Activated T-helper 1 cell treated with anti-CD3 and anti-CD28 coated beads, Interleukin-12 subunit alpha, Interleukin-12 subunit beta, Interleukin-2, Interleukin-4 antibody, amounts not matched to agents 30 ng/mL and 10 ng/mL and 1 ng/mL, durations not matched to agents 14 hours and 24 hours and 36 hours (primary cell): ENCODE results near the gene SBNO1. TPM values are rescaled to one million over a fixed set of nuclear protein-coding genes. Genes with fewer than 3 reads are reported as not detected.
A peak's percentile ranks its signal among the peaks of the same experiment; 100 is the strongest.
"Not testable (repeated sequence)": the region's sequence is repeated elsewhere in the genome, so short reads cannot be mapped to it uniquely, and the experiment has no call there.

Source experiments
- DNase-seq: peaks from one replicate; pipeline ENCODE4 v3.0.0; 2021; ENCODE audit warnings: low spot score
- H3K27ac Mint-ChIP-seq: one replicate; pipeline ENCODE4 v1.8.0; 2021; ENCODE audit warnings: mild to moderate bottlenecking, mixed read lengths
- H3K27me3 Mint-ChIP-seq: one replicate; pipeline ENCODE4 v1.8.0; 2022; ENCODE audit warnings: mild to moderate bottlenecking, moderate library complexity, mixed read lengths; ENCODE audit not compliant: insufficient read depth
- H3K36me3 Mint-ChIP-seq: one replicate; pipeline ENCODE4 v1.8.0; 2021; ENCODE audit warnings: low read depth, mixed read lengths
- H3K4me1 Mint-ChIP-seq: one replicate; pipeline ENCODE4 v1.8.0; 2021; ENCODE audit warnings: low read depth, mixed read lengths
- H3K4me3 Mint-ChIP-seq: one replicate; pipeline ENCODE4 v1.8.0; 2021; ENCODE audit warnings: mild to moderate bottlenecking, moderate library complexity, mixed read lengths
- H3K9me3 Mint-ChIP-seq: one replicate; pipeline ENCODE4 v1.8.0; 2021; ENCODE audit warnings: mixed read lengths
- intact Hi-C: fragments of 100-400 bp; cut with micrococcal nuclease; formaldehyde crosslinking; loops from one replicate; pipeline ENCODE4 v1.15.1; 2024
- total RNA-seq: library from RNA; stranded (reverse); gene quantifications from 2 replicates; pipeline ENCODE4 v1.2.3, GENCODE V29; 2022

The SBNO1 gene
- total RNA-seq, 1 donor from 2014 or later = 51.6 TPM

- H3K27me3 Mint-ChIP-seq = no peaks in the 10 kb centered on the region
- no peak for DNase-seq
- peaks cover 10% of the 10 kb centered on the region for H3K4me1 Mint-ChIP-seq
- H3K9me3 Mint-ChIP-seq = no peaks in the 10 kb centered on the region
- intact Hi-C loops = no loop called here
- no peak overlapping the region for H3K4me3 Mint-ChIP-seq
- no peak overlapping the region for H3K27ac Mint-ChIP-seq
- peaks cover 20% of the 10 kb centered on the region for H3K36me3 Mint-ChIP-seq
Observed at GRCh38 chr12:123260081-123260480, 104.6 kb downstream of the SBNO1 start.

DNA sequence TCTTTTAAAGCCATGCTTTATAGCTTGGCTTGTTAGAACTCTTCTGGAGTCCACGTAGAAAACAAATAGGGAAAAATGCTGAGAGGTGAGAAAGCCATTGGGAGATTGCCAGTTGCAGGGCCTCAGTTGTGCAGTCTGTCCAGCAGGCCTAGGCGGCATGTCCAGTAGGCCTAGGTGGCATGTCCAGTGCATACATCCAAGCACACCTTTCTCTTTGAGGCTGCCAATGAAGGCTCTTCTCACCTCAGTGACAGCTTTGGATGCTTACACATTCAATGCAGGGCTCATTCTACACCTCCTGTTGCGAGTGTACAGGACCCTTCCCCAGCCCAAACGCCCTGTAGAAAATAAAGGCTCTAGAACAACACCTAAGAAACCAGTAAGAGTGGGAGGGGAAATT is 106.1 kb downstream of the SBNO1 start:
- Mint-ChIP-seq H3K9me3 (no peaks in the 10 kb centered on the region), H3K36me3 (peaks cover 27% of the 10 kb centered on the region), H3K4me3 (no peak overlapping the region), H3K4me1 (peaks cover 15% of the 10 kb centered on the region), H3K27ac (peak overlapping the region; percentile 44), H3K27me3 (no peaks in the 10 kb centered on the region)
- DNase-seq = no peak
- intact Hi-C loops = no loop called here

- H3K27ac Mint-ChIP-seq = peak overlapping the region; percentile 44
Observed at GRCh38 chr12:123254853-123255446, 109.7 kb downstream of the SBNO1 start.

GRCh38 chr12:123253641-123254459 is 110.8 kb downstream of the SBNO1 start:
- Mint-ChIP-seq H3K4me3 (no peak overlapping the region), H3K36me3 (peaks cover 37% of the 10 kb centered on the region)
- DNase-seq = no peak

More at GRCh38 chr12:123254853-123255446, 109.7 kb downstream of the SBNO1 start:
- H3K36me3 Mint-ChIP-seq = peaks cover 34% of the 10 kb centered on the region
- intact Hi-C loops = no loop called here
- H3K4me1 Mint-ChIP-seq = peaks cover 28% of the 10 kb centered on the region
- DNase-seq = no peak
- H3K27me3 Mint-ChIP-seq = no peaks in the 10 kb centered on the region
- no peaks in the 10 kb centered on the region for H3K9me3 Mint-ChIP-seq
- no peak overlapping the region for H3K4me3 Mint-ChIP-seq

GRCh38 chr12:123252365-123252764 is 112.3 kb downstream of the SBNO1 start:
- intact Hi-C loops, H3K4me3 Mint-ChIP-seq, H3K27ac Mint-ChIP-seq, DNase-seq, H3K9me3 Mint-ChIP-seq, H3K27me3 Mint-ChIP-seq: not testable (repeated sequence)
- peaks cover 28% of the 10 kb centered on the region for H3K4me1 Mint-ChIP-seq
- peaks cover 41% of the 10 kb centered on the region for H3K36me3 Mint-ChIP-seq

More at GRCh38 chr12:123253641-123254459, 110.8 kb downstream of the SBNO1 start:
- Mint-ChIP-seq H3K27me3 (no peaks in the 10 kb centered on the region), H3K9me3 (no peaks in the 10 kb centered on the region), H3K4me1 (peaks cover 26% of the 10 kb centered on the region), H3K27ac (no peak overlapping the region)
- intact Hi-C loops = no loop called here

- Mint-ChIP-seq H3K27me3 (no peaks in the 10 kb centered on the region), H3K4me3 (no peak overlapping the region), H3K4me1 (peaks cover 28% of the 10 kb centered on the region), H3K9me3 (no peaks in the 10 kb centered on the region), H3K36me3 (peaks cover 41% of the 10 kb centered on the region), H3K27ac (peak overlapping the region; percentile 55)
- intact Hi-C loops = no loop called here
- DNase-seq = no peak
Observed at GRCh38 chr12:123251403-123252076, 113.1 kb downstream of the SBNO1 start.

GRCh38 chr12:123250471-123251383 is 113.9 kb downstream of the SBNO1 start:
- no peaks in the 10 kb centered on the region for H3K9me3 Mint-ChIP-seq
- peaks cover 37% of the 10 kb centered on the region for H3K36me3 Mint-ChIP-seq

GRCh38 chr12:123248996-123249741 is 115.5 kb downstream of the SBNO1 start:
- H3K36me3 Mint-ChIP-seq = peaks cover 37% of the 10 kb centered on the region
- DNase-seq, H3K9me3 Mint-ChIP-seq, H3K4me3 Mint-ChIP-seq, H3K27me3 Mint-ChIP-seq, H3K27ac Mint-ChIP-seq, intact Hi-C loops: not testable (repeated sequence)
- H3K4me1 Mint-ChIP-seq = peaks cover 31% of the 10 kb centered on the region

More at GRCh38 chr12:123250471-123251383, 113.9 kb downstream of the SBNO1 start:
- intact Hi-C loops = no loop called here
- Mint-ChIP-seq H3K27ac (peak overlapping the region; percentile 80), H3K27me3 (no peaks in the 10 kb centered on the region), H3K4me3 (no peak overlapping the region), H3K4me1 (peaks cover 31% of the 10 kb centered on the region)
- DNase-seq = no peak

- peaks cover 29% of the 10 kb centered on the region for H3K36me3 Mint-ChIP-seq
- H3K27me3 Mint-ChIP-seq, H3K9me3 Mint-ChIP-seq, H3K4me3 Mint-ChIP-seq, DNase-seq, intact Hi-C loops: not testable (repeated sequence)
- H3K4me1 Mint-ChIP-seq = peaks cover 31% of the 10 kb centered on the region
- H3K27ac Mint-ChIP-seq = peak overlapping the region; percentile 9
Observed at GRCh38 chr12:123248129-123248528, 116.5 kb downstream of the SBNO1 start.

- H3K36me3 Mint-ChIP-seq = peaks cover 37% of the 10 kb centered on the region
- no peaks in the 10 kb centered on the region for H3K27me3 Mint-ChIP-seq
- no peak for DNase-seq
- no peak overlapping the region for H3K27ac Mint-ChIP-seq
- peaks cover 40% of the 10 kb centered on the region for H3K4me1 Mint-ChIP-seq
- intact Hi-C loops = no loop called here
- no peak overlapping the region for H3K4me3 Mint-ChIP-seq
- no peaks in the 10 kb centered on the region for H3K9me3 Mint-ChIP-seq
Observed at GRCh38 chr12:123245678-123246077, 119.0 kb downstream of the SBNO1 start.

GRCh38 chr12:123243671-123244262 is 120.9 kb downstream of the SBNO1 start:
- H3K27me3 Mint-ChIP-seq = no peaks in the 10 kb centered on the region
- no peak for DNase-seq
- H3K4me3 Mint-ChIP-seq = no peak overlapping the region
- peak overlapping the region; percentile 74 for H3K27ac Mint-ChIP-seq
- H3K9me3 Mint-ChIP-seq = no peaks in the 10 kb centered on the region
- H3K4me1 Mint-ChIP-seq = peaks cover 37% of the 10 kb centered on the region
- peaks cover 31% of the 10 kb centered on the region for H3K36me3 Mint-ChIP-seq
- intact Hi-C loops = no loop called here
